HepG2 (cell line): Measurements from ENCODE around the gene TAF6L. TPM values are rescaled to one million over a fixed set of nuclear protein-coding genes. Genes with fewer than 3 reads are reported as not detected.

Source experiments
- ARID2 ChIP-seq: sonication (generic); formaldehyde crosslinking; IDR thresholded peaks from 2 replicates; pipeline ENCODE4 v1.8.1; 2022; ENCODE audit warnings: mild to moderate bottlenecking, missing genetic modification reagents, borderline replicate concordance
- CTCF ChIP-seq: sonication (generic); formaldehyde crosslinking; IDR thresholded peaks from 2 replicates; pipeline ENCODE4 v1.5.0; 2020; ENCODE audit warnings: mild to moderate bottlenecking, missing genetic modification reagents, moderate library complexity
- PATZ1 ChIP-seq: sonication (generic); formaldehyde crosslinking; IDR thresholded peaks from 2 replicates; pipeline ENCODE4 v1.4.0; 2020; ENCODE audit warnings: missing genetic modification reagents
- RBFOX2 ChIP-seq: fragments of 200-400 bp; formaldehyde crosslinking; IDR thresholded peaks from 2 replicates; pipeline ENCODE4 v1.6.1; 2017; ENCODE audit warnings: low read depth, mild to moderate bottlenecking, low read length
- TP53 ChIP-seq: sonication (generic); formaldehyde crosslinking; conservative IDR thresholded peaks from 2 replicates; pipeline ENCODE4 v1.4.0; 2020; ENCODE audit warnings: missing genetic modification reagents
- U2AF1 ChIP-seq: fragments of 200-400 bp; formaldehyde crosslinking; optimal IDR thresholded peaks from 2 replicates; pipeline ENCODE3; 2017; ENCODE audit warnings: mild to moderate bottlenecking, low read depth, low read length
- YEATS4 ChIP-seq: sonication (generic); formaldehyde crosslinking; IDR thresholded peaks from 2 replicates; pipeline ENCODE4 v1.4.0; 2020; ENCODE audit warnings: missing genetic modification reagents, borderline replicate concordance
- ZBTB2 ChIP-seq: sonication (generic); formaldehyde crosslinking; IDR thresholded peaks from 2 replicates; pipeline ENCODE4 v1.8.0; 2022; ENCODE audit warnings: low read depth, missing genetic modification reagents
- ZFP36L1 ChIP-seq: sonication (generic); formaldehyde crosslinking; IDR thresholded peaks from 2 replicates; pipeline ENCODE4 v1.8.0; 2022; ENCODE audit warnings: mild to moderate bottlenecking, missing genetic modification reagents, moderate library complexity
- ZNF12 ChIP-seq: sonication (generic); formaldehyde crosslinking; IDR thresholded peaks from 2 replicates; pipeline ENCODE4 v1.5.0; 2020; ENCODE audit warnings: missing genetic modification reagents
- ZNF207 ChIP-seq: fragments of 450-650 bp; IDR thresholded peaks from 2 replicates; pipeline ENCODE4 v1.6.1; 2016; ENCODE audit warnings: antibody characterized with exemption, borderline replicate concordance
- ZNF646 ChIP-seq: sonication (generic); formaldehyde crosslinking; IDR thresholded peaks from 2 replicates; pipeline ENCODE4 v1.9.0; 2021; ENCODE audit warnings: mild to moderate bottlenecking, missing genetic modification reagents
- ZNF720 ChIP-seq: sonication (generic); formaldehyde crosslinking; IDR thresholded peaks from 2 replicates; pipeline ENCODE4 v1.4.0; 2020; ENCODE audit warnings: missing genetic modification reagents
- polyA plus RNA-seq, 8 experiments: library from polyadenylated mRNA; depleted of rRNA in 3 of 8; stranded (reverse) in 7 of 8; unstranded in 1 of 8; fragments of >200 nt; fragmentation: Illumina TruSeq in 4 of 8; extraction: Trizol in 4 of 8; gene quantifications; 2 replicates each; pipeline versions ENCODE4 v1.2.1 to v1.2.3, GENCODE V29; 2011 to 2016; ENCODE audit warnings: low read depth in 4 of 8, missing spikeins in 1 of 8, mixed read lengths in 1 of 8; ENCODE audit not compliant: insufficient read depth in 1 of 8
- total RNA-seq, 5 experiments: library from RNA; depleted of rRNA; stranded (reverse); fragments of >200 nt; fragmentation: Illumina TruSeq; extraction: Trizol; gene quantifications; 2 replicates each; pipeline ENCODE4 v1.2.3, GENCODE V29; 2016; ENCODE audit warnings: low read depth in 1 of 5

The TAF6L gene
- total and polyA plus RNA-seq, 2 of the 13 experiments (the other 11 are each of a cell fraction or from before 2014, with no cell fraction given): 12.6 to 19.4 TPM

GRCh38 chr11:62805076-62805892, 34.1 kb downstream of the TAF6L start, which contains the start of gene NXF1 (continued):
- TF ChIP-seq ZNF646 (CRISPR knock-in tag): no peak
- peak; percentile 73; the same call in 1 of the 2 replicates for TF ChIP-seq ZNF12
- 0 out of 2 replicates have a peak, but pooled peaks have one; percentile 57 for TF ChIP-seq TP53 (CRISPR knock-in tag)
- TF ChIP-seq PATZ1 (CRISPR knock-in tag): peak; percentile 76
- TF ChIP-seq ZBTB2 (CRISPR knock-in tag): no peak
- peak; percentile 78 for TF ChIP-seq U2AF1
- no peak for TF ChIP-seq ARID2 (CRISPR knock-in tag)
- TF ChIP-seq ZNF207: no peak
- TF ChIP-seq CTCF (CRISPR knock-in tag): no peak; the same call in 1 of the 2 replicates
- TF ChIP-seq YEATS4 (CRISPR knock-in tag): peak; percentile 87
- TF ChIP-seq ZNF720: no peak
- peak; percentile 82; the same call in 1 of the 2 replicates for TF ChIP-seq ZFP36L1
- TF ChIP-seq RBFOX2: peak; percentile 100
